HS-27A (cell line): ENCODE measurements around the gene PRR14.
"Not testable (repeated sequence)": the region's sequence is repeated elsewhere in the genome, so short reads cannot be mapped to it uniquely, and the experiment has no call there.

Source experiments
- DNase-seq: peaks from one replicate; pipeline ENCODE4 v3.0.0-alpha.2; 2012; ENCODE audit warnings: low read depth, missing footprints

The PRR14 gene

GRCh38 chr16:30632454-30632853 lies 18.3 kb upstream of the PRR14 start:
- not testable (repeated sequence) for DNase-seq

- no peak for DNase-seq
Observed at GRCh38 chr16:30633526-30633925, 17.2 kb upstream of the PRR14 start.

- no peak for DNase-seq
Observed at GRCh38 chr16:30636599-30636998, 14.2 kb upstream of the PRR14 start.

GRCh38 chr16:30637139-30637538 lies 13.6 kb upstream of the PRR14 start:
- not testable (repeated sequence) for DNase-seq

GRCh38 chr16:30637944-30638343 lies 12.8 kb upstream of the PRR14 start:
- DNase-seq, result no peak

GRCh38 chr16:30641378-30641982 lies 9.3 kb upstream of the PRR14 start:
- DNase-seq, result no peak

- DNase-seq, result no peak
Observed at GRCh38 chr16:30644334-30644830, 6.4 kb upstream of the PRR14 start.

- no peak for DNase-seq
Observed at GRCh38 chr16:30645727-30646126, 5.0 kb upstream of the PRR14 start.

GRCh38 chr16:30647274-30647571 lies 3.5 kb upstream of the PRR14 start:
- DNase-seq, result no peak

- no peak for DNase-seq
Observed at GRCh38 chr16:30649725-30650368, 913 bp upstream of the PRR14 start.

- DNase-seq, result no peak
Observed at GRCh38 chr16:30651124-30652004, 604 bp downstream of the PRR14 start.

- DNase-seq, result no peak
Observed at GRCh38 chr16:30652005-30652296, 1.2 kb downstream of the PRR14 start.

- no peak for DNase-seq
Observed at GRCh38 chr16:30652718-30653117, 2.0 kb downstream of the PRR14 start.

- DNase-seq, result no peak
Observed at GRCh38 chr16:30654856-30655255, 4.1 kb downstream of the PRR14 start.

- no peak for DNase-seq
Observed at GRCh38 chr16:30655815-30656347, 5.1 kb downstream of the PRR14 start.

- no peak for DNase-seq
Observed at GRCh38 chr16:30656388-30656787, 5.6 kb downstream of the PRR14 start.

GRCh38 chr16:30656974-30657865 lies 6.5 kb downstream of the PRR14 start:
- DNase-seq, result no peak

- DNase-seq, result peak; percentile 99
Observed at GRCh38 chr16:30657866-30658730, 7.3 kb downstream of the PRR14 start, which contains the start of gene FBRS. FBRS (plus strand) TSS chr16:30658431; CDS start chr16:30659519, 1,088 bp downstream.

- peak; percentile 90 for DNase-seq
Observed at GRCh38 chr16:30658731-30659506, 8.2 kb downstream of the PRR14 start.
